Natural killer cell (primary cell): ENCODE results near the gene LGR5. TPM values are rescaled to one million over a fixed set of nuclear protein-coding genes. Genes with fewer than 3 reads are reported as not detected.

Experiments
- ATAC-seq, 3 donors: fragments of 150-1000 bp in 2 of 3; fragments of 200-7000 bp in 1 of 3; cut with Tn5 transposase; 1 replicate in 1 of 3; 2 replicates in 2 of 3; pipeline ENCODE4 v1.10.0; 2021; ENCODE audit warnings: mild to moderate bottlenecking in 2 of 3, moderate library complexity in 2 of 3
- DNase-seq, 2 donors: peaks; one replicate each; pipeline versions ENCODE4 v3.0.0 to v3.0.0-alpha.2; 2013 to 2021; ENCODE audit warnings: mixed read lengths in 1 of 2
- H3K27ac ChIP-seq: one replicate; pipeline ENCODE4 v1.5.1; 2013; ENCODE audit warnings: mild to moderate bottlenecking, low read length
- H3K27me3 ChIP-seq: one replicate; pipeline ENCODE4 v1.6.1; 2013; ENCODE audit warnings: low read length; ENCODE audit not compliant: control insufficient read depth, insufficient read depth
- H3K36me3 ChIP-seq: one replicate; pipeline ENCODE4 v1.6.1; 2013; ENCODE audit warnings: low read length; ENCODE audit not compliant: control insufficient read depth, insufficient read depth
- H3K4me1 ChIP-seq: one replicate; pipeline ENCODE4 v1.6.1; 2013; ENCODE audit warnings: low read length; ENCODE audit not compliant: control insufficient read depth, insufficient read depth
- H3K4me3 ChIP-seq: one replicate; pipeline ENCODE4 v1.5.1; 2013; ENCODE audit warnings: low read length
- H3K9me3 ChIP-seq: one replicate; pipeline ENCODE4 v1.6.1; 2013; ENCODE audit warnings: low read length; ENCODE audit not compliant: control insufficient read depth, insufficient read depth
- H3K27ac Mint-ChIP-seq, 2 donors: one replicate each; pipeline ENCODE4 v1.8.0; 2022; ENCODE audit warnings: mild to moderate bottlenecking in 2 of 2, mixed read lengths in 2 of 2, moderate library complexity in 1 of 2
- H3K27me3 Mint-ChIP-seq, 2 donors: one replicate each; pipeline ENCODE4 v1.8.0; 2022; ENCODE audit warnings: low read depth in 2 of 2, mixed read lengths in 2 of 2
- H3K36me3 Mint-ChIP-seq: one replicate; pipeline ENCODE4 v1.8.0; 2022; ENCODE audit warnings: mixed read lengths
- H3K4me1 Mint-ChIP-seq, 2 donors: one replicate each; pipeline ENCODE4 v1.8.0; 2022; ENCODE audit warnings: mixed read lengths in 2 of 2
- H3K4me3 Mint-ChIP-seq: one replicate; pipeline ENCODE4 v1.8.0; 2022; ENCODE audit warnings: mild to moderate bottlenecking, moderate library complexity, mixed read lengths
- H3K9me3 Mint-ChIP-seq, 2 donors: one replicate each; pipeline ENCODE4 v1.8.0; 2022; ENCODE audit warnings: mixed read lengths in 2 of 2
- CTCF ChIP-seq: fragments of 200-600 bp; IDR thresholded peaks from one replicate; pipeline ENCODE4 v1.8.0; 2022; ENCODE audit warnings: antibody characterized with exemption
- WGBS: methylation state at CpG from one replicate; pipeline ENCODE4 v1.1.7; 2013; ENCODE audit warnings: missing lambda C conversion rate; ENCODE audit not compliant: insufficient coverage; 5-methylcytosine and 5-hydroxymethylcytosine counted together
- intact Hi-C: fragments of 100-400 bp; cut with micrococcal nuclease; formaldehyde crosslinking; loops from one replicate; pipeline ENCODE4 v1.14.2; 2022
- total RNA-seq, 4 donors: library from RNA; stranded (reverse); fragments of 120-200 nt in 1 of 4; gene quantifications; one replicate each; pipeline versions ENCODE4 v1.2.3 to v1.2.4, GENCODE V29; 2013 to 2022

The LGR5 gene
- total RNA-seq, 3 donors from 2014 or later (not counting 1 experiment from before 2014, with no cell fraction given), result not detected

- intact Hi-C loops, result no loop called here
- Histone ChIP-seq H3K4me3 (no peak overlapping the region), H3K4me1 (no peaks in the 10 kb centered on the region), H3K27ac (no peak overlapping the region), H3K27me3 (no peaks in the 10 kb centered on the region), H3K9me3 (no peaks in the 10 kb centered on the region), H3K36me3 (no peaks in the 10 kb centered on the region)
- Mint-ChIP-seq H3K4me1 (no peaks in the 10 kb centered on the region), H3K9me3 (no peaks in the 10 kb centered on the region), H3K27ac (no peak overlapping the region), H3K36me3 (no peaks in the 10 kb centered on the region), H3K27me3 (peaks cover 14 to 18% of the 10 kb centered on the region in 2 donors), H3K4me3 (no peak overlapping the region)
- ATAC-seq (no peak), DNase-seq (no peak)
- WGBS, result 84% methylated on average over 2 of the region's 2 CpGs
- TF ChIP-seq CTCF, result no peak
Observed at GRCh38 chr12:71587012-71587411, 147.4 kb downstream of the LGR5 start.

GRCh38 chr12:71589478-71589881 is 149.9 kb downstream of the LGR5 start:
- Histone ChIP-seq H3K4me1 (no peaks in the 10 kb centered on the region), H3K4me3 (no peak overlapping the region), H3K9me3 (no peaks in the 10 kb centered on the region), H3K36me3 (no peaks in the 10 kb centered on the region), H3K27ac (no peak overlapping the region), H3K27me3 (peaks cover under 1% of the 10 kb centered on the region)
- Mint-ChIP-seq H3K27me3 (peaks cover 12 to 29% of the 10 kb centered on the region in 2 donors), H3K4me1 (no peaks in the 10 kb centered on the region), H3K36me3 (no peaks in the 10 kb centered on the region), H3K4me3 (no peak overlapping the region), H3K27ac (no peak overlapping the region), H3K9me3 (no peaks in the 10 kb centered on the region)
- intact Hi-C loops, result no loop called here
- TF ChIP-seq CTCF, result no peak
- DNase-seq (no peak), ATAC-seq (no peak)
- WGBS, result 83% methylated on average over 4 of the region's 4 CpGs

GRCh38 chr12:71591601-71592000 is 152.0 kb downstream of the LGR5 start:
- Histone ChIP-seq H3K4me1 (no peaks in the 10 kb centered on the region), H3K4me3 (no peak overlapping the region), H3K36me3 (no peaks in the 10 kb centered on the region), H3K9me3 (no peaks in the 10 kb centered on the region), H3K27ac (no peak overlapping the region), H3K27me3 (peaks cover 2% of the 10 kb centered on the region)
- ATAC-seq (no peak), DNase-seq (no peak)
- H3K36me3 Mint-ChIP-seq, result no peaks in the 10 kb centered on the region
- peaks cover 21 to 36% of the 10 kb centered on the region in 2 donors for H3K27me3 Mint-ChIP-seq
- no peaks in the 10 kb centered on the region for H3K4me1 Mint-ChIP-seq
- intact Hi-C loops, result no loop called here
- H3K27ac Mint-ChIP-seq, result no peak overlapping the region
- H3K4me3 Mint-ChIP-seq, result no peak overlapping the region
- H3K9me3 Mint-ChIP-seq, result no peaks in the 10 kb centered on the region
- TF ChIP-seq CTCF, result no peak
- WGBS, result 68% methylated on average over 2 of the region's 2 CpGs

- Histone ChIP-seq H3K27ac (no peak overlapping the region), H3K4me1 (no peaks in the 10 kb centered on the region), H3K27me3 (peaks cover 2% of the 10 kb centered on the region), H3K4me3 (no peak overlapping the region), H3K9me3 (no peaks in the 10 kb centered on the region), H3K36me3 (no peaks in the 10 kb centered on the region)
- WGBS, result 65% methylated on average over 3 of the region's 3 CpGs
- H3K4me3 Mint-ChIP-seq, result no peak overlapping the region
- intact Hi-C loops, result no loop called here
- H3K27me3 Mint-ChIP-seq, result peaks cover 18 to 36% of the 10 kb centered on the region in 2 donors
- no peak for ATAC-seq
- no peaks in the 10 kb centered on the region for H3K4me1 Mint-ChIP-seq
- H3K27ac Mint-ChIP-seq, result no peak overlapping the region
- no peaks in the 10 kb centered on the region for H3K9me3 Mint-ChIP-seq
- H3K36me3 Mint-ChIP-seq, result no peaks in the 10 kb centered on the region
- no peak for TF ChIP-seq CTCF
- DNase-seq, result no peak
Observed at GRCh38 chr12:71592841-71593240, 153.2 kb downstream of the LGR5 start.
